ENCODE results near the gene MBNL1. TPM values are rescaled to one million over a fixed set of nuclear protein-coding genes. Genes with fewer than 3 reads are reported as not detected.
A peak's percentile ranks its signal among the peaks of the same experiment; 100 is the strongest.

The MBNL1 gene
- polyA plus RNA-seq, 3 donors: 190 to 204 (median 191) TPM

- no peaks in the 10 kb centered on the region for H3K27me3 Mint-ChIP-seq (ENCODE audit: low read depth in 3 of 3)
- Histone ChIP-seq H3K36me3 (replicated peaks in 1 of 2; ENCODE audit: control insufficient read depth in 1 of 2, insufficient read depth in 2 of 2, low read length in 2 of 2) (peaks cover 19 to 50% of the 10 kb centered on the region in 2 donors), H3K4me2 (replicated peaks; ENCODE audit: extremely low read depth, low read length, poor library complexity, severe bottlenecking) (no peak overlapping the region), H3K27me3 (ENCODE audit: control insufficient read depth in 2 of 2, insufficient read depth in 2 of 2, low read length in 2 of 2) (no peaks in the 10 kb centered on the region), H2AFZ (ENCODE audit: insufficient read depth, low read depth, low read length, poor library complexity, severe bottlenecking) (no peak overlapping the region), H3K27ac (ENCODE audit: low read depth in 1 of 2, low read length in 2 of 2) (peak overlapping the region in 1 of 2 donors; percentile 67), H3K4me1 (ENCODE audit: control insufficient read depth in 1 of 2, insufficient read depth in 2 of 2, low read length in 2 of 2) (peaks cover 12 to 22% of the 10 kb centered on the region in 2 donors), H4K20me1 (ENCODE audit: insufficient read depth, low read length) (peaks cover 100% of the 10 kb centered on the region), H3K4me3 (replicated peaks in 1 of 3; ENCODE audit: low read depth in 2 of 3, low read length in 3 of 3) (no peak overlapping the region), H3K79me2 (ENCODE audit: insufficient read depth, low read length) (peaks cover 100% of the 10 kb centered on the region), H3K9ac (ENCODE audit: insufficient read depth, low read length, poor library complexity, severe bottlenecking) (no peak overlapping the region), H3K9me3 (replicated peaks in 1 of 2; ENCODE audit: control insufficient read depth in 1 of 2, insufficient read depth in 1 of 2, low read length in 2 of 2) (no peaks in the 10 kb centered on the region)
- no peak for DNase-seq
- H3K27ac Mint-ChIP-seq: peak overlapping the region; percentile 52 to 86 (median 81)
- peaks cover 0 to 2% (median 0%) of the 10 kb centered on the region in 7 donors for H3K9me3 Mint-ChIP-seq
- H3K4me3 Mint-ChIP-seq: no peak overlapping the region
- TF ChIP-seq CTCF (IDR thresholded peaks at IDR 0.05): no peak
- intact Hi-C loops (cut with micrococcal nuclease): no loop called here
- peaks cover 32 to 39% of the 10 kb centered on the region in 2 donors for H3K36me3 Mint-ChIP-seq
- peaks cover 29% of the 10 kb centered on the region for H3K4me1 Mint-ChIP-seq
Observed at GRCh38 chr3:152398495-152398894, 129.8 kb downstream of the MBNL1 start.

- H3K36me3 ChIP-seq (replicated peaks in 1 of 2; ENCODE audit: control insufficient read depth in 1 of 2, insufficient read depth in 2 of 2, low read length in 2 of 2): peaks cover 19 to 45% of the 10 kb centered on the region in 2 donors
- Mint-ChIP-seq H3K4me1 (peaks cover 37% of the 10 kb centered on the region), H3K27me3 (ENCODE audit: low read depth in 3 of 3) (no peaks in the 10 kb centered on the region), H3K4me3 (no peak overlapping the region), H3K36me3 (peaks cover 30 to 39% of the 10 kb centered on the region in 2 donors), H3K27ac (peak overlapping the region; percentile 52 to 86 (median 81)), H3K9me3 (peaks cover 0 to 2% (median 0%) of the 10 kb centered on the region in 7 donors)
- H3K27ac ChIP-seq (ENCODE audit: low read depth in 1 of 2, low read length in 2 of 2): peak overlapping the region in 1 of 2 donors; percentile 67
- H4K20me1 ChIP-seq (ENCODE audit: insufficient read depth, low read length): peaks cover 100% of the 10 kb centered on the region
- intact Hi-C loops (cut with micrococcal nuclease): no loop called here
- no peak overlapping the region for H3K9ac ChIP-seq (ENCODE audit: insufficient read depth, low read length, poor library complexity, severe bottlenecking)
- H3K27me3 ChIP-seq (ENCODE audit: control insufficient read depth in 2 of 2, insufficient read depth in 2 of 2, low read length in 2 of 2): no peaks in the 10 kb centered on the region
- TF ChIP-seq CTCF (IDR thresholded peaks at IDR 0.05): no peak
- H3K4me1 ChIP-seq (ENCODE audit: control insufficient read depth in 1 of 2, insufficient read depth in 2 of 2, low read length in 2 of 2): peaks cover 16 to 29% of the 10 kb centered on the region in 2 donors
- DNase-seq: peak; percentile 35 to 79 (median 67)
- peaks cover 100% of the 10 kb centered on the region for H3K79me2 ChIP-seq (ENCODE audit: insufficient read depth, low read length)
- no peak overlapping the region for H3K4me3 ChIP-seq (replicated peaks in 1 of 3; ENCODE audit: low read depth in 2 of 3, low read length in 3 of 3)
- no peak overlapping the region for H2AFZ ChIP-seq (ENCODE audit: insufficient read depth, low read depth, low read length, poor library complexity, severe bottlenecking)
- H3K9me3 ChIP-seq (replicated peaks in 1 of 2; ENCODE audit: control insufficient read depth in 1 of 2, insufficient read depth in 1 of 2, low read length in 2 of 2): no peaks in the 10 kb centered on the region
- H3K4me2 ChIP-seq (replicated peaks; ENCODE audit: extremely low read depth, low read length, poor library complexity, severe bottlenecking): no peak overlapping the region
Observed at GRCh38 chr3:152399374-152399773, 130.6 kb downstream of the MBNL1 start.
